Skeletal muscle tissue (tissue), 4 donors: ENCODE data around the gene RTL1. TPM values are rescaled to one million over a fixed set of nuclear protein-coding genes. Genes with fewer than 3 reads are reported as not detected.

Source experiments
- H3K27ac ChIP-seq: one replicate; pipeline ENCODE4 v1.7.0; 2013; ENCODE audit warnings: mild to moderate bottlenecking, low read depth, low read length, inconsistent platforms
- H3K27me3 ChIP-seq, 3 donors: one replicate each; pipeline ENCODE4 v1.7.0; 2013; ENCODE audit warnings: low read length in 3 of 3; ENCODE audit not compliant: control insufficient read depth in 3 of 3, insufficient read depth in 3 of 3
- H3K36me3 ChIP-seq, 3 donors: one replicate each; pipeline ENCODE4 v1.7.0; 2013; ENCODE audit warnings: low read length in 3 of 3; ENCODE audit not compliant: control insufficient read depth in 3 of 3, insufficient read depth in 3 of 3
- H3K4me1 ChIP-seq, 3 donors: one replicate each; pipeline ENCODE4 v1.7.0; 2013; ENCODE audit warnings: low read length in 3 of 3, mild to moderate bottlenecking in 3 of 3; ENCODE audit not compliant: control insufficient read depth in 3 of 3, insufficient read depth in 3 of 3
- H3K4me3 ChIP-seq, 3 donors: one replicate each; pipeline ENCODE4 v1.7.0; 2013; ENCODE audit warnings: low read length in 3 of 3
- H3K9ac ChIP-seq, 3 donors: one replicate each; pipeline ENCODE4 v1.7.0; 2013; ENCODE audit warnings: low read length in 3 of 3, mild to moderate bottlenecking in 3 of 3, moderate library complexity in 2 of 3, low read depth in 1 of 3
- H3K9me3 ChIP-seq, 3 donors: one replicate each; pipeline ENCODE4 v1.7.0; 2013; ENCODE audit warnings: low read length in 3 of 3; ENCODE audit not compliant: control insufficient read depth in 3 of 3
- total RNA-seq: library from RNA; depleted of rRNA; stranded (reverse); fragments of >200 nt; gene quantifications from one replicate; pipeline ENCODE4 v1.2.3, GENCODE V29; 2014
- donor health status: Osteomylitis.

Gene RTL1
- total RNA-seq, 1 donor from 2014 or later = 9.4 TPM

GRCh38 chr14:100841761-100842403 is 61.6 kb downstream of the RTL1 start:
- H3K9ac ChIP-seq = no peak overlapping the region
- H3K27me3 ChIP-seq = peaks cover 0 to 8% (median 7%) of the 10 kb centered on the region in 3 donors
- no peak overlapping the region for H3K4me3 ChIP-seq
- H3K4me1 ChIP-seq = no peaks in the 10 kb centered on the region
- H3K9me3 ChIP-seq = no peaks in the 10 kb centered on the region
- no peaks in the 10 kb centered on the region for H3K36me3 ChIP-seq
- H3K27ac ChIP-seq = no peak overlapping the region

GRCh38 chr14:100841066-100841760 is 62.3 kb downstream of the RTL1 start:
- no peak overlapping the region for H3K4me3 ChIP-seq
- H3K4me1 ChIP-seq = no peaks in the 10 kb centered on the region
- peaks cover 0 to 8% (median 7%) of the 10 kb centered on the region in 3 donors for H3K27me3 ChIP-seq
- no peak overlapping the region for H3K9ac ChIP-seq
- no peaks in the 10 kb centered on the region for H3K9me3 ChIP-seq
- H3K27ac ChIP-seq = no peak overlapping the region
- no peaks in the 10 kb centered on the region for H3K36me3 ChIP-seq

GRCh38 chr14:100840286-100841065 is 63.0 kb downstream of the RTL1 start:
- no peak overlapping the region for H3K4me3 ChIP-seq
- peaks cover 4 to 8% (median 8%) of the 10 kb centered on the region in 3 donors for H3K27me3 ChIP-seq
- no peak overlapping the region for H3K27ac ChIP-seq
- H3K9me3 ChIP-seq = no peaks in the 10 kb centered on the region
- H3K4me1 ChIP-seq = no peaks in the 10 kb centered on the region
- H3K9ac ChIP-seq = no peak overlapping the region
- H3K36me3 ChIP-seq = no peaks in the 10 kb centered on the region

GRCh38 chr14:100839681-100840111 is 63.8 kb downstream of the RTL1 start:
- H3K9ac ChIP-seq = no peak overlapping the region
- no peaks in the 10 kb centered on the region for H3K36me3 ChIP-seq
- no peak overlapping the region for H3K4me3 ChIP-seq
- H3K9me3 ChIP-seq = no peaks in the 10 kb centered on the region
- no peak overlapping the region for H3K27ac ChIP-seq
- peaks cover 6 to 13% (median 8%) of the 10 kb centered on the region in 3 donors for H3K27me3 ChIP-seq
- H3K4me1 ChIP-seq = no peaks in the 10 kb centered on the region

- Histone ChIP-seq H3K4me3 (no peak overlapping the region), H3K4me1 (no peaks in the 10 kb centered on the region), H3K9me3 (no peaks in the 10 kb centered on the region), H3K9ac (no peak overlapping the region), H3K36me3 (no peaks in the 10 kb centered on the region), H3K27ac (no peak overlapping the region), H3K27me3 (peaks cover 6 to 13% (median 6%) of the 10 kb centered on the region in 3 donors)
Measured at GRCh38 chr14:100839315-100839585, 64.3 kb downstream of the RTL1 start.

GRCh38 chr14:100838493-100839314 is 64.8 kb downstream of the RTL1 start:
- Histone ChIP-seq H3K4me3 (no peak overlapping the region), H3K27ac (no peak overlapping the region), H3K4me1 (no peaks in the 10 kb centered on the region), H3K9me3 (no peaks in the 10 kb centered on the region), H3K9ac (no peak overlapping the region), H3K27me3 (peaks cover 2 to 13% (median 6%) of the 10 kb centered on the region in 3 donors), H3K36me3 (no peaks in the 10 kb centered on the region)

GRCh38 chr14:100837805-100838350 is 65.6 kb downstream of the RTL1 start:
- Histone ChIP-seq H3K9ac (no peak overlapping the region), H3K4me3 (no peak overlapping the region), H3K27me3 (peaks cover 2 to 14% (median 6%) of the 10 kb centered on the region in 3 donors), H3K36me3 (no peaks in the 10 kb centered on the region), H3K9me3 (no peaks in the 10 kb centered on the region), H3K4me1 (no peaks in the 10 kb centered on the region), H3K27ac (no peak overlapping the region)

- Histone ChIP-seq H3K27me3 (peaks cover 0 to 15% (median 6%) of the 10 kb centered on the region in 3 donors), H3K36me3 (no peaks in the 10 kb centered on the region), H3K4me3 (no peak overlapping the region), H3K4me1 (no peaks in the 10 kb centered on the region), H3K9me3 (no peaks in the 10 kb centered on the region), H3K27ac (no peak overlapping the region), H3K9ac (no peak overlapping the region)
Measured at GRCh38 chr14:100836941-100837804, 66.3 kb downstream of the RTL1 start.

- Histone ChIP-seq H3K4me1 (no peaks in the 10 kb centered on the region), H3K9me3 (no peaks in the 10 kb centered on the region), H3K9ac (no peak overlapping the region), H3K27me3 (peaks cover 0 to 12% (median 6%) of the 10 kb centered on the region in 3 donors), H3K36me3 (no peaks in the 10 kb centered on the region), H3K27ac (no peak overlapping the region), H3K4me3 (no peak overlapping the region)
Measured at GRCh38 chr14:100836311-100836805, 67.2 kb downstream of the RTL1 start.
